HL-60 (cell line): ENCODE measurements around the gene ATP9B.
"Not testable (repeated sequence)": the region's sequence is repeated elsewhere in the genome, so short reads cannot be mapped to it uniquely, and the experiment has no call there.

Source experiments
- DNase-seq, 2 experiments: peaks; one replicate each; pipeline ENCODE4 v3.0.0-alpha.2; 2010 to 2020; ENCODE audit warnings: low read depth in 1 of 2, low spot score in 1 of 2
- H3K27ac ChIP-seq: fragments of 250-450 bp; sonication (Bioruptor Pico); replicated peaks from 2 replicates; pipeline ENCODE4 v1.5.1; 2020; ENCODE audit warnings: mild to moderate bottlenecking, moderate library complexity
- H3K27me3 ChIP-seq: fragments of 250-450 bp; sonication (Bioruptor Pico); 2 replicates; pipeline ENCODE4 v1.5.1; 2021; ENCODE audit warnings: mild to moderate bottlenecking, moderate library complexity; ENCODE audit not compliant: insufficient read depth, poor library complexity, severe bottlenecking
- H3K4me3 ChIP-seq: replicated peaks from 2 replicates; pipeline ENCODE4 v1.5.1; 2011; ENCODE audit warnings: mild to moderate bottlenecking, control low read depth, low read length; ENCODE audit not compliant: insufficient read depth
- CTCF ChIP-seq: IDR thresholded peaks from one replicate; pipeline ENCODE4 v1.5.1; 2011; ENCODE audit warnings: low read length, control low read depth, inconsistent platforms; ENCODE audit not compliant: insufficient read depth
- GABPA ChIP-seq: IDR thresholded peaks from 2 replicates; pipeline ENCODE4 v1.6.1; 2012; ENCODE audit warnings: low read depth
- POLR2AphosphoS5 ChIP-seq: IDR thresholded peaks from 2 replicates; pipeline ENCODE4 v1.6.1; 2012; ENCODE audit warnings: low read depth
- REST ChIP-seq: IDR thresholded peaks from 2 replicates; pipeline ENCODE4 v1.6.1; 2012; ENCODE audit warnings: low read depth; ENCODE audit not compliant: insufficient replicate concordance
- SPI1 ChIP-seq: IDR thresholded peaks from 2 replicates; pipeline ENCODE4 v1.6.1; 2012; ENCODE audit warnings: low read depth, mild to moderate bottlenecking, borderline replicate concordance

Gene ATP9B

GRCh38 chr18:79077181-79077580 is 8.0 kb downstream of the ATP9B start:
- Histone ChIP-seq H3K27ac (no peak overlapping the region), H3K27me3 (no peaks in the 10 kb centered on the region), H3K4me3 (no peak overlapping the region)
- no peak for DNase-seq
- TF ChIP-seq SPI1 (no peak), REST (no peak), POLR2AphosphoS5 (no peak), CTCF (no peak), GABPA (no peak)

- not testable (repeated sequence) for H3K4me3 ChIP-seq, DNase-seq, H3K27me3 ChIP-seq, H3K27ac ChIP-seq
Observed at GRCh38 chr18:79078791-79079190, 9.6 kb downstream of the ATP9B start.

GRCh38 chr18:79092874-79093273 is 23.7 kb downstream of the ATP9B start:
- no peak for TF ChIP-seq REST
- no peak for DNase-seq
- Histone ChIP-seq H3K4me3 (no peak overlapping the region), H3K27me3 (no peaks in the 10 kb centered on the region), H3K27ac (no peak overlapping the region)

- H3K27ac ChIP-seq: no peak overlapping the region
- no peak for TF ChIP-seq SPI1
- TF ChIP-seq CTCF: no peak
- TF ChIP-seq GABPA: no peak
- TF ChIP-seq REST: no peak
- no peak for TF ChIP-seq POLR2AphosphoS5
- no peak for DNase-seq
Observed at GRCh38 chr18:79093986-79094385, 24.8 kb downstream of the ATP9B start.

More at GRCh38 chr18:79093986-79094385, 24.8 kb downstream of the ATP9B start:
- Histone ChIP-seq H3K4me3 (no peak overlapping the region), H3K27me3 (no peaks in the 10 kb centered on the region)
